Skin of body (tissue), 2 donors: ENCODE data around the gene TBKBP1. TPM values are rescaled to one million over a fixed set of nuclear protein-coding genes. Genes with fewer than 3 reads are reported as not detected.
"Not testable (repeated sequence)": the region's sequence is repeated elsewhere in the genome, so short reads cannot be mapped to it uniquely, and the experiment has no call there.

Source experiments
- DNase-seq: peaks from one replicate; lab custom pipeline; 2025; lab: John Stamatoyannopoulos, UW
- total RNA-seq: library from RNA; depleted of rRNA; stranded (reverse); fragments of >200 nt; gene quantifications from one replicate; pipeline ENCODE4 v1.2.3, GENCODE V29; 2014

TBKBP1 gene
- total RNA-seq, 1 donor from 2014 or later: 10.2 TPM

- no peak for DNase-seq
Measured at GRCh38 chr17:47678196-47678595, 15.8 kb upstream of the TBKBP1 start.

- no peak for DNase-seq
Measured at GRCh38 chr17:47682138-47682537, 11.8 kb upstream of the TBKBP1 start.

DNA sequence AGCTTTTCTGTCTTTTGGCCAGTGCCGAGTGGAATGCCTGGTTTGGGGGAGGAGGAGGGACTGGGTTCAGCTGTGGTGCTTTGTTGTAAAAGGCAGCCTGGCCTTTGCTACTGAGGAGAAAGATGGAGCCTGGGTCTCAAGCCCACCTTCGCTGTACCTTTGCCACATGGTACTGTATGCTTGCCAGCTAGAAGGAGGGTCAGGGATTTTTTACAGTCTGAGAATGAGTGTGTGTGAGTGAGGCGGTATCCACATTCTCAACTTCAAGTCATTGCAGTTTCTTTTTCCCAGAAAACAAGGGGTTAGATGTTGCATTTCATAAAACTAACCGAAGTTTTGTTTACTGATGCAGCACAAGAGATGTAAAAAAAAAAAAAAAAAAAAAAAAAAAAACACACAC lies 11.2 kb upstream of the TBKBP1 start:
- not testable (repeated sequence) for DNase-seq

DNA sequence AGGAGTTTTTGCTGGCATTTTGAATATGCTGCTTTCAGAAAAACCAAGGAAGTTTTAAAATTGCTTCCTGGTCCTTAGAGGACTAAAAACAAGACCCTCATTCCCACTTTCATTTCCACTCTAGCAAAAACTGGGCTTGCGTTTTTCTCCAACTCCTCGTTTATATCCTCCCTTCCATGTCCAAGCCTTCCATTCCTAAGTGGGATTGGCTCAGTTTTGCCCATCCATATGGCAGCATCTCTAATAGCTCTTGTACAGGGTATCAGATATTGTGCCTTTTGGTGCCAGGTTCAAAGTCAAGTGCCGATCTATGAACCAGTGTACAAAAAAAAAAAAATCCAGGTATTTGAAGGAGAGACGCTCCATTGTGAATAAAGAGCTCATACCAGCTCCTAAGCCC lies 9.9 kb upstream of the TBKBP1 start:
- DNase-seq: no peak

DNA sequence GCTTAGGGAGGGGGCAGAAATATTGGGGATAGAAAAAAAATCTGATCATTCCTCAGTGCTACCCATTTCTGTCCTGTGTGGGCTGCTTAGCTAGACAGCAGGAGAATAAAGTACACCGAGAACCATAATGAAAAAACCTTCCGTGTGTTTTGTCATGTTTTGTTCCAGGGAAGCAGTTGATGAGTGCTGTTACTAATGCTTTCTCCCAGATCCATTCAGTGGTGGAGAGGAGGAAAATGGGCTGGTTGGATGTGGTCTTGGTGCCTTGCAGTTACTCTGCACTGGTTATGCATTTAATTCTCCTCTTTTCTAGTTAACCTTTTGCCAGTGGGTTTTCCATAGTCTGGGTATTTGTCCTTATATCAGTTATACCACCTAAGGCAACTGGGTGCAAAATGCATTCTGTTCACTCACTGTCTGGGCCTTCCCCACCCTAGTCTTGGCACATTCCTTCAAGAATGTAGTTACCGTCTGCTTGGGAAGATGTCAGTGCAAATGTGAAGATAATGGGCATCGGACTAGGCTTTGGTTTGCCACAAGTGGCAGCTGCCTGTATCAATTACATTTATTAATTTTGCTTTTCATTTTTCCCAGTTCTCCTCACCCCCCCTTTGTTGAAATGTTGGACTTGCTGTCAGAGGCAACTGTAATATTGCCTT lies 9.3 kb upstream of the TBKBP1 start:
- no peak for DNase-seq

- DNase-seq: no peak
Measured at GRCh38 chr17:47685556-47686275, 8.2 kb upstream of the TBKBP1 start.

- DNase-seq: no peak
Measured at GRCh38 chr17:47686276-47686635, 7.7 kb upstream of the TBKBP1 start.

DNA sequence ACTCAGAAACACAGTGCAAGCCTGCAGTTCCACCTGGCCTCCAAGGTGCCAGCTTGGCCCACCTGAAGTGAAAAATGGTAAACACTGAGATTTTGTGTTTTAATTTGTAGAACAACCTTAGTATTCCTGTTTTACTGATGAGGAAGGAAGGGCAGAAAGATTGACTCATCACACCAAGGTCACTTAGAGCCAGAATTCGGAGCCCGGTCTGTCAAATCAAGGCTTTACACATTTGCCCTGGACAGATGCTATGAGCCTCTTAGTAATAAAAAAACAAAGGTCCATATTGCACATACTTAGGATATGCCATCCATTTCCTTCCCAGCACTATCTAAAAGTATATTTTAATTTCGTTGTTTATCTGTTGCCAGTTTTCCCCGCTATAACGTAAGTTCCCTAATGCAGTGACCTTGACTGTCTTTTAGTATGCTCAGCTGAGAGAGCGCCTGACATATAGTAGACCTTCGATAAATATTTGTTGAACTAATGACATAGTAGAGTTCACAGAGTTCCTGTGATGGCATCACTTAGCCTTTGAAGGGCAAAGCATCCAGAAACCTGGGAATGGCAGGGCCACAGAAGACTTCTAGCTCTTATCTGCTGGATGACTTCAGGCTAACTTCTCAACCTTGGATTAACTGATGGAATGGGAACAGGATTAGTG lies 7.2 kb upstream of the TBKBP1 start:
- no peak for DNase-seq

- no peak for DNase-seq
Measured at GRCh38 chr17:47687328-47687690, 6.7 kb upstream of the TBKBP1 start.

DNA sequence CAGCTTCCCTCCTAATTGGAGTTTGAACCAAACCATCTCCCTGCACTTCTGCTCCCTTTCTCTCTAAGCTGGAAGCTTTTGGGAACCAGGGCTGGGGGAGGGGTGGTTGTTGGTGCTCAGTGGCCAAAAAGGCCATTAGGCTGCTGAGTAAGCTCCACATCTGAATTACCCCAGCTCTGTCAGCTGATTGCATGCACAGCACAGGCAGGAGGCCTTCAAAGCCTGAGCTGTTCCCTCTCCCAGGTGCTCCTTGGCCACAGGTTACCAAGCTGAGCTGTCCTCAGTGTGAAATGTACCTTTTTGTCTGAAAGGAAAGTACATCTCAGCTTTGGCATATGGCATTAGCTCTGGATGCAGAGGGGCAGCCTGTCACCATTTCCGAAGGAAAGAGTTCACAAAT lies 6.2 kb upstream of the TBKBP1 start:
- DNase-seq: no peak

DNA sequence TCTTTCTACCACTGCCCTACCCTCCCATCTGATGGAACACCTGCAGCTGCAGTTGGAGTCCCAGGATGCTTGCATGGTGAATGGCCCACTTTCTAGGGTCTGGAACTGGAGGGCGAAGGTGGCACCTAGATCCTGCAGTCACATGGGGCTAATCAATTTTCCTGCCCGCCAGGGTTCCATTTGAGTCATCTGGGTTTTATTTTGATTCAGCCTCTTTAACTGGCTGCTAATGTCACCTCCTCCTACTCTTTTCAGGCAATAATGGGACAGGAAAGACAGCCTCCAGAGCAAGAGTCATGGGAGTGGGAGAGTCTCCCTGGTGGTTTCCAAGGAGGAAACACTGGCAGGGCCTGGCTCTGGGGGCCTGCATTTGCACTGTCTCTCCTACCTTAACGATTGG lies 3.8 kb upstream of the TBKBP1 start:
- DNase-seq: no peak

DNA sequence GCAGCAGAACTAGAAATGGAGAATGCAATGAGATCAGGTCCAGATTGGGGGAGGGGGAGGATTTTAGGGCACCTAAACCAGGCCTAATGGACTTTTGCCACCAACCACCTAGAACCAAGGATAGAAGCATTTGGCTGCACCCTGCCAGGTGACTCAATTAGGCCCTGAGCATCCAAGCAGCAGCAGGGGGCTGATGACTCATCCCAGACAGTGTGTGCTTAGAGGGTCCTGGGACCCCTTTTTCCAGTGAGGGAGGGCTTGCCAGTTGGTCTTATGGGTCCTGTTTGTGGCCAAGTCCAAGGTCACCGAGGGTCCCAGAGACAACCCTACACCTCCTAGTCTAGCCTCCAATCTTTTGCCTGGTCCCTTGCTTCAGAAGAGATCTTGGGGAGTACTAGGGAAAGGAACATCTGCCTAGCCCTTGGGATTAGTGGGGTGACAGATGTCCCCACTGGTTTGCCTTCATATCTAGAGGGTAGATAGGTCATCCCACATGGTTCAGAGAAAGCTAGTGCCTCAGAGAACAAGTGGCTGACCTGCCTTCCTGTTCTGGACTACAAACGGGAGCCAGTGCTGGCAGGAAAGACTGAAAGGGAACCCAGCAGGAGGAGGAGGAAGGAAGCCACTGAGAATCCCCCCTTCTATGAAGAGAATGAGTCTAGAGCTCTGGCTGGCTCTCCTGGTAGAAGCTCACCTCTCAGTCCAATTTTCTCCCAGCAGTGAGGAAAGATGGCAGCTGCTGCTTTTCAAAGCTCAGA lies 1.6 kb upstream of the TBKBP1 start:
- no peak for DNase-seq

DNA sequence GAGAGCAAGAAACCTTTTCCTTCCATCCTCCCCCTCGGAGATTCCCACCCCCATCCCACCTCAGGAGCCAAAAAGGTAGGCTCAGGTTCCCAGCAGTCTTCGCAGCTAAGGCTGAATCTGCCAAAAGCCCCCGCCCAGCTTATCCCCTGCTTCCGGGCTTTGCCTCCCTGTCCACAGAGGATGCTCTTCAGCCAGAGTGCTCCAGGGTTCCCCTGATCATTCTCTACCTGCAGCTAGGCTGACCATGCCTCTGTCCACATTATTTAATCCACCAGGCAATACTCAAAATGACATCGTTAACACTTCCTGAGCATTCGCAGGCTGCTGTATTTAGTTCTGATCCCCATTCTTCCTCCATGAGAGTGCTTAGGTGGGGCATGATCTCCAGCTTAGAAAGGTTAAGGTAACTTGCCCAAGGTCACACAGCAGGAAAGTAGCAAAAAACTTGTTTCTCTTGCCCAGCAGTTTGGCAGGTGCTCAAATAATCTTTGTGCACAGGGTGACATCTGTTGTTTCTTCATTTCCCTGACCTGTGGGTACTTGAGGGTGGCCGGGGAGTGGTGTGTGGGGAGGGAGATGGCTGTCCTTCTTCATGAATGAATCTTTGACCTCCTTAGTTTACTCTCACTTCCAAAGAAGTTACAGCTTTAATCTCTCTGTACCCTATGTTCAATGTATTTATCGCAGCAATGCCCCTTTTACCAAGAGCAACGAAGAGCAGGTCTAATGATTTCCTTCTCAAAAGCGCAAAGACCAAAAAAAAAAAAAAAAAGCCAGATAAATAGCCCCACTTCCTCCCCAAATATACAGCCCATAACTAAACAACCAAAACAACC lies 848 bp upstream of the TBKBP1 start:
- DNase-seq: no peak

DNA sequence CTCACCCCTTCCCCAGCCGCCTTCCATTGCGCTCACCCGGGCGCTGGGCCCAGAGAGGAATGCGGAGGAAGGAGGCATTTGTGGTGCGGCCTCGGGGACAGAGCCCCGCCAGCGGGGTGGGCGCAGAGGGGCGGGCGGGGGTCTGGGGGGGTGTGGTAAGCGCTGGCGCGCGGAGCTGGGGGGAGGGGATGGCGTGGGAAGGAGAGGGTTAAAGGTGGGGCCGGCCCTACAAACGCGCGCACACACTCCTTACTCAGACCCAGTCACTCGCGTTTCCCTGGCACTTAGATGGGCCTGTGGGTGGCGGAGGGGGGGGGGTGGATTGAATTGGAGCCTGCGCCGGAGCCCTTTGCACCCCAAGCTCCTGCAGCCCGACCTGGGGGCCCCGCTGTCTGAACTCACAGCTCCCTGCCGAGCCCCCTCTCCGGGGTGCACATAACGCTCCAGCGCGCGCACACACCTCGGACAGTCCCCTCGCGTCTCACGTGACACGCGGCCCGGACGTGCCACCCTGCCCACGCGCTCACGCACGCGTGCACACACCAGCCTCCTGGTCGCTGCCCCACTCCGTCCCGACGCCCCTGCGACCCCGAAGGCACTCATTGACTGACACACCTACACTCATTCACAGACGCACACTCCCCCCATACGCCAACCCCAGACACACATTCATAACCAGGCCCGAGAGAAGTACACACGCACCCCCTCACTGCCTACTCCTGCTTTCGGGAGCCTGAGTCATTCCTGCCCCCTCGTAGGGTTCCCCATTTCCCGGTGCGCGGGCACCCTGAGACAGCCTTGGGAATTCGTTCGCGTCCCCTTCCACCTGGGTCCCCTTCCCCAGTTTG lies 844 bp downstream of the TBKBP1 start:
- peak; percentile 58 for DNase-seq

GRCh38 chr17:47695429-47696376 lies 1.7 kb downstream of the TBKBP1 start:
- DNase-seq: no peak

GRCh38 chr17:47696717-47697642 lies 3.0 kb downstream of the TBKBP1 start:
- no peak for DNase-seq

- no peak for DNase-seq
Measured at GRCh38 chr17:47697906-47698711, 4.1 kb downstream of the TBKBP1 start.
